DND-41 (cell line): Measurements from ENCODE around the gene MBD4.
"Not testable (repeated sequence)": the region's sequence is repeated elsewhere in the genome, so short reads cannot be mapped to it uniquely, and the experiment has no call there.

Experiments used
- ATAC-seq: fragments of 200-7000 bp; cut with Tn5 transposase; 3 replicates; pipeline ENCODE4 v1.9.1; 2021; ENCODE audit warnings: low read depth; ENCODE audit not compliant: insufficient read depth
- DNase-seq: peaks from one replicate; pipeline ENCODE4 v3.0.0-alpha.2; 2020
- H2AFZ ChIP-seq: 2 replicates; pipeline ENCODE4 v1.6.0; 2012; ENCODE audit warnings: low read depth, low read length
- H3K27ac ChIP-seq: 2 replicates; pipeline ENCODE4 v1.5.1; 2012; ENCODE audit warnings: low read length, inconsistent platforms
- H3K27me3 ChIP-seq: fragments of 200-600 bp; sonication (generic); 2 replicates; pipeline ENCODE4 v1.6.0; 2012; ENCODE audit warnings: low read length, mild to moderate bottlenecking, inconsistent platforms; ENCODE audit not compliant: insufficient read depth, poor library complexity
- H3K36me3 ChIP-seq: 2 replicates; pipeline ENCODE4 v1.5.1; 2012; ENCODE audit warnings: low read length, inconsistent platforms; ENCODE audit not compliant: insufficient read depth
- H3K4me1 ChIP-seq: 2 replicates; pipeline ENCODE4 v1.5.1; 2012; ENCODE audit warnings: mild to moderate bottlenecking, low read length; ENCODE audit not compliant: insufficient read depth
- H3K4me2 ChIP-seq: 2 replicates; pipeline ENCODE4 v1.6.0; 2012; ENCODE audit warnings: mild to moderate bottlenecking, moderate library complexity, low read length, inconsistent platforms; ENCODE audit not compliant: insufficient read depth
- H3K4me3 ChIP-seq, 2 experiments: fragments of 200-600 bp in 1 of 2; shearing (Covaris generic) in 1 of 2; 2 replicates each; pipeline ENCODE4 v1.5.1; 2012 to 2016; ENCODE audit warnings: inconsistent platforms in 2 of 2, low read length in 2 of 2, mild to moderate bottlenecking in 2 of 2, low read depth in 1 of 2, moderate library complexity in 1 of 2
- H3K79me2 ChIP-seq: 2 replicates; pipeline ENCODE4 v1.6.0; 2012; ENCODE audit warnings: low read length, inconsistent platforms; ENCODE audit not compliant: insufficient read depth
- H3K9ac ChIP-seq: 2 replicates; pipeline ENCODE4 v1.6.0; 2012; ENCODE audit warnings: low read depth, mild to moderate bottlenecking, inconsistent platforms, low read length, moderate library complexity
- H3K9me3 ChIP-seq: 2 replicates; pipeline ENCODE4 v1.5.1; 2012; ENCODE audit warnings: low read length, moderate library complexity, mild to moderate bottlenecking, inconsistent platforms; ENCODE audit not compliant: insufficient read depth, severe bottlenecking
- H4K20me1 ChIP-seq: 2 replicates; pipeline ENCODE4 v1.6.0; 2012; ENCODE audit warnings: low read length; ENCODE audit not compliant: insufficient read depth
- CTCF ChIP-seq: IDR thresholded peaks from 2 replicates; pipeline ENCODE4 v1.5.1; 2012; ENCODE audit warnings: borderline replicate concordance, low read length, moderate library complexity, mild to moderate bottlenecking; ENCODE audit not compliant: poor library complexity, severe bottlenecking; ENCODE audit errors: extremely low read depth
- EZH2 ChIP-seq: IDR thresholded peaks from 3 replicates; pipeline ENCODE4 v1.6.1; 2012; ENCODE audit warnings: borderline replicate concordance, low read depth, mild to moderate bottlenecking, moderate library complexity, low read length, inconsistent platforms; ENCODE audit not compliant: severe bottlenecking

Gene MBD4

DNA sequence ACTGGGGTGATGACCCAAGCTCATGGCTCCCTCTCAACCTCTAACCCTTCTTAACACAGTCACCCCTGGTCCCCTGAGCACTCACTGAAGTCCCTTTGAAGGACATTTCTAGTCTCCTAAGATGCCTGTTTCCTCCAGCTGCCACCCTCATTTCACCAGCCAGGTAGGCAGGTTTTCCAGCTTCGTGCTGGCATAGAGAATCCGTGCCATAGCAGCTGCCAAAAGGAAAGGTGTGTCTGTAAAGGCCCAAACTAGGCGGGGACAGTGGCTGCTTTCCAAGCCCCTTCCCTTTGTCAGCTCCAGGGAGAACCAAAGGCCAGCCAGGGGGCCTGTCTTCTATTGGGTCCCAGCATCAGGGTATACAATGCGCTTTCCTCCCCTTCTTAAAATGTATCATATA is 48.2 kb downstream of the MBD4 start:
- not testable (repeated sequence) for ATAC-seq
- H3K36me3 ChIP-seq: peaks cover 88% of the 10 kb centered on the region

GRCh38 chr3:129389572-129389937 is 50.2 kb downstream of the MBD4 start:
- TF ChIP-seq EZH2 (no peak), CTCF (no peak)
- Histone ChIP-seq H3K9me3 (no peaks in the 10 kb centered on the region), H3K9ac (no peak overlapping the region), H3K27me3 (no peaks in the 10 kb centered on the region), H3K4me2 (no peak overlapping the region), H3K4me3 (no peak overlapping the region), H2AFZ (no peak overlapping the region), H3K36me3 (peaks cover 72% of the 10 kb centered on the region), H3K79me2 (peaks cover 5% of the 10 kb centered on the region), H3K27ac (no peak overlapping the region), H4K20me1 (peaks cover 2% of the 10 kb centered on the region), H3K4me1 (no peaks in the 10 kb centered on the region)
- ATAC-seq (no peak), DNase-seq (no peak)

More for the DNA sequence above, 48.2 kb downstream of the MBD4 start:
- H3K27ac ChIP-seq, H3K4me3 ChIP-seq, H3K9me3 ChIP-seq, H3K9ac ChIP-seq, H3K27me3 ChIP-seq, H2AFZ ChIP-seq, H3K4me2 ChIP-seq, DNase-seq: not testable (repeated sequence)
- Histone ChIP-seq H4K20me1 (peaks cover 21% of the 10 kb centered on the region), H3K79me2 (peaks cover 25% of the 10 kb centered on the region), H3K4me1 (peaks cover 12% of the 10 kb centered on the region; the same call in 1 of the 2 replicates)

DNA sequence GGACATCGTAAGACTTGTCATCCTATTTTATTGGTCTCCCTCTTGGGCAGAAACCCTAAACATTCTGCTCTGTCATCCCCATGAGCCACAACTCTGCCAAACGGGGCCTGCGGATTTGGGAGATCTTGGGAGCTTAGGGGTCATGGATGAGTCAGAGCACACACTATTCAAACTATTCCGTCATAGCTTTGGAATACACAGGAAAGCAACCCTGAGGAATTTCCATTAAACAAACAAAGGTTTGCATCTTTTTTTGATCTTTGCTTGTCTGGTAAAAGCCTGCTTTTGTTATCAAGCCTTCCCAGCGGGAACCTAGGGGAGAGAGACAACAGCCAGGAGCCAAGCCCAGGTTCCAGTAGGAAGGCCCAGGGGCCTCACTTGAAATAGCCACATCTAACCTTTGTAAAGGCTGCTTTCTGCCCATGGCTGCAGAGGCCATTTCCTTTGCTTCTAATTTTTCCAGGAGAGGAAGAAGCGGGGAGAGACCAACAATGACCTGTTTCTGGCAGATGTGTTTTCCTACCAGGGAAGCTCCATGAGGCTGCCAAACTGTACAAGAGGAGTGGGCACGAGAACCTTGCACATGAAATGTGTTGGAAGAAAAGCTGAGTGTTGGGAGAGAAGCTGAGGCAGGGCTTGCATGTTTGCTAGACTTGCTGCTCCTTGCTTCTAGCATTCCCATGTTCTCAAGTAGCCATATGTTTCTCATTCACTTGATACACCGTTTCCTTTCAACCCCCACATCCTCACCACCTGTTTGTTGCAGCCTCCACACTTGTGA is 50.8 kb downstream of the MBD4 start:
- H3K9ac ChIP-seq: not testable (repeated sequence)

GRCh38 chr3:129387487-129387886 is 52.3 kb downstream of the MBD4 start:
- no peak overlapping the region for H3K4me2 ChIP-seq
- no peak for TF ChIP-seq EZH2
- TF ChIP-seq CTCF: no peak
- peaks cover 56% of the 10 kb centered on the region for H3K36me3 ChIP-seq

More for the DNA sequence above, 50.8 kb downstream of the MBD4 start:
- not testable (repeated sequence) for DNase-seq, H3K4me1 ChIP-seq, H3K4me2 ChIP-seq, H3K27ac ChIP-seq, H3K79me2 ChIP-seq, H3K27me3 ChIP-seq, H3K9me3 ChIP-seq, H3K4me3 ChIP-seq, ATAC-seq, H2AFZ ChIP-seq, H4K20me1 ChIP-seq
- peaks cover 66% of the 10 kb centered on the region for H3K36me3 ChIP-seq

More at GRCh38 chr3:129387487-129387886, 52.3 kb downstream of the MBD4 start:
- no peak for DNase-seq
- no peak for ATAC-seq
- Histone ChIP-seq H2AFZ (no peak overlapping the region), H3K27ac (no peak overlapping the region), H3K4me1 (no peaks in the 10 kb centered on the region), H3K4me3 (no peak overlapping the region), H3K9ac (no peak overlapping the region), H3K27me3 (no peaks in the 10 kb centered on the region), H3K79me2 (0 out of 2 replicates have a peak, but pooled peaks cover 2% of the 10 kb centered on the region), H4K20me1 (no peaks in the 10 kb centered on the region; the same call in 1 of the 2 replicates), H3K9me3 (no peaks in the 10 kb centered on the region)
